ENCODE data around the gene F2R. TPM values are rescaled to one million over a fixed set of nuclear protein-coding genes. Genes with fewer than 3 reads are reported as not detected.

The F2R gene
- total and polyA plus RNA-seq, 2 of the 4 experiments (the other 2 are of a cell fraction): 85.7 to 147 TPM

DNA sequence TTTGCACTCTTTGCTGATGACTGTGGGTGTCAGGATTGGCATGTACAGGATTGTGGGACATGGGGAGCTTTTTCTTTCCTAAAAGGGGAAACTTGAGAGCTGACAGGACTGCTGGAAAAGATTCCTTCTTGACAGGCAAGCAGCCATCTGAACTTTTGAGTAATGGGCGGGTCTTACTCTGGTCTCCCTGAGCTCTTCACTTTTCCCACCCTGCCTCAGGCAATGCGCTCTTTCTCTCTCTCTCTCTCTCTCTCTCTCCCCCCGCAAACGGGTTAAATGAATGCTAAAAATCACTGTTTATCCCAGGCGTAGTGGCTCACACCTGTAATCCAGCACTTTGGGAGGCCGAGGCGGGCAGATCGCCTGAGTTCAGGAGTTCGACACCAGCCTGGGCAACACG lies 65.8 kb downstream of the F2R start:
- ChIA-PET POLR2A (ENCODE audit: unreplicated experiment) (interaction anchor here (0.6 kb wide), 1 partner anchor 66 kb away, joined by 3 read pairs; no protein-coding TSS in a partner anchor), CTCF (interaction anchor here (0.6 kb wide), 1 partner anchor 180 kb away, joined by 7 read pairs; no protein-coding TSS in a partner anchor)
- Histone ChIP-seq H3K36me3 (ENCODE audit: control insufficient read depth, insufficient read depth, low read length) (no peaks in the 10 kb centered on the region), H4K20me1 (ENCODE audit: insufficient read depth, low read length) (no peaks in the 10 kb centered on the region), H2BK20ac (ENCODE audit: low read depth, low read length) (0 out of 2 replicates have a peak overlapping the region, but pooled peaks have one; percentile 40), H2BK15ac (ENCODE audit: low read depth, low read length) (no peak overlapping the region), H3K9me3 (ENCODE audit: control insufficient read depth, insufficient read depth, low read length) (no peaks in the 10 kb centered on the region), H3K14ac (replicated peaks; ENCODE audit: low read depth, low read length) (no peak overlapping the region), H3K56ac (ENCODE audit: extremely low read depth, insufficient read depth, low read length) (no peak overlapping the region), H3K9me1 (ENCODE audit: insufficient read depth, low read length) (no peaks in the 10 kb centered on the region), H3K27ac (ENCODE audit: insufficient read depth, low read length) (no peak overlapping the region), H2AK5ac (ENCODE audit: low read depth, low read length) (no peak overlapping the region; the same call in 1 of the 2 replicates), H2AK9ac (replicated peaks; ENCODE audit: low read depth, low read length, poor library complexity) (no peak overlapping the region), H3K9ac (ENCODE audit: low read depth, low read length) (no peak overlapping the region), H3K4me1 (ENCODE audit: control insufficient read depth, insufficient read depth, low read length) (peaks cover 1% of the 10 kb centered on the region; the same call in 1 of the 2 replicates), H3K27me3 (ENCODE audit: control insufficient read depth, insufficient read depth, low read length) (no peaks in the 10 kb centered on the region), H3K4me2 (ENCODE audit: low read depth, low read length) (no peak overlapping the region), H3K4me3 (ENCODE audit: insufficient read depth, low read depth, low read length) (no peak overlapping the region), H3K18ac (ENCODE audit: low read depth, low read length) (no peak overlapping the region), H2BK5ac (ENCODE audit: low read depth, low read length, poor library complexity, severe bottlenecking) (no peak overlapping the region), H2BK120ac (ENCODE audit: low read depth, low read length) (no peak overlapping the region), H4K91ac (ENCODE audit: insufficient read depth, low read depth, low read length) (no peak overlapping the region), H3K79me1 (ENCODE audit: low read depth in 1 of 2, low read length in 2 of 2) (no peaks in the 10 kb centered on the region), H4K8ac (ENCODE audit: low read depth in 2 of 2, low read length in 2 of 2) (no peak overlapping the region), H3K23ac (ENCODE audit: low read depth, low read length) (no peak overlapping the region), H3K4ac (ENCODE audit: low read depth, low read length) (no peak overlapping the region), H4K5ac (ENCODE audit: low read depth, low read length) (no peak overlapping the region), H2AFZ (replicated peaks; ENCODE audit: low read length, poor library complexity) (no peak overlapping the region)
- no peak for TF ChIP-seq CEBPB (IDR thresholded peaks at IDR 0.05; ENCODE audit: low read depth, low read length)
- TF ChIP-seq RCOR1 (IDR thresholded peaks at IDR 0.05; ENCODE audit: insufficient replicate concordance, low read length): no peak
- TF ChIP-seq RAD21 (IDR thresholded peaks at IDR 0.05; ENCODE audit: low read length): no peak
- no peak for TF ChIP-seq NFE2L2 (IDR thresholded peaks at IDR 0.05; ENCODE audit: low read depth, low read length)
- TF ChIP-seq MXI1 (IDR thresholded peaks at IDR 0.05; ENCODE audit: borderline replicate concordance, low read depth, low read length): no peak
- TF ChIP-seq MAZ (IDR thresholded peaks at IDR 0.05; ENCODE audit: borderline replicate concordance, low read depth, low read length): no peak
- TF ChIP-seq, protein P1, sequence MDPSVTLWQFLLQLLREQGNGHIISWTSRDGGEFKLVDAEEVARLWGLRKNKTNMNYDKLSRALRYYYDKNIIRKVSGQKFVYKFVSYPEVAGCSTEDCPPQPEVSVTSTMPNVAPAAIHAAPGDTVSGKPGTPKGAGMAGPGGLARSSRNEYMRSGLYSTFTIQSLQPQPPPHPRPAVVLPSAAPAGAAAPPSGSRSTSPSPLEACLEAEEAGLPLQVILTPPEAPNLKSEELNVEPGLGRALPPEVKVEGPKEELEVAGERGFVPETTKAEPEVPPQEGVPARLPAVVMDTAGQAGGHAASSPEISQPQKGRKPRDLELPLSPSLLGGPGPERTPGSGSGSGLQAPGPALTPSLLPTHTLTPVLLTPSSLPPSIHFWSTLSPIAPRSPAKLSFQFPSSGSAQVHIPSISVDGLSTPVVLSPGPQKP (IDR thresholded peaks at IDR 0.05; ENCODE audit: borderline replicate concordance, low read depth, low read length): no peak
- TF ChIP-seq BHLHE40 (IDR thresholded peaks at IDR 0.05; ENCODE audit: low read depth, low read length): no peak
- TF ChIP-seq MAFK (IDR thresholded peaks at IDR 0.05; ENCODE audit: low read depth, low read length): no peak
- TF ChIP-seq, protein P2, sequence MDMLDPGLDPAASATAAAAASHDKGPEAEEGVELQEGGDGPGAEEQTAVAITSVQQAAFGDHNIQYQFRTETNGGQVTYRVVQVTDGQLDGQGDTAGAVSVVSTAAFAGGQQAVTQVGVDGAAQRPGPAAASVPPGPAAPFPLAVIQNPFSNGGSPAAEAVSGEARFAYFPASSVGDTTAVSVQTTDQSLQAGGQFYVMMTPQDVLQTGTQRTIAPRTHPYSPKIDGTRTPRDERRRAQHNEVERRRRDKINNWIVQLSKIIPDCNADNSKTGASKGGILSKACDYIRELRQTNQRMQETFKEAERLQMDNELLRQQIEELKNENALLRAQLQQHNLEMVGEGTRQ (IDR thresholded peaks at IDR 0.05; ENCODE audit: low read depth, low read length): no peak
- TF ChIP-seq RFX5 (IDR thresholded peaks at IDR 0.05; ENCODE audit: low read depth, low read length): no peak
- TF ChIP-seq, protein P3, sequence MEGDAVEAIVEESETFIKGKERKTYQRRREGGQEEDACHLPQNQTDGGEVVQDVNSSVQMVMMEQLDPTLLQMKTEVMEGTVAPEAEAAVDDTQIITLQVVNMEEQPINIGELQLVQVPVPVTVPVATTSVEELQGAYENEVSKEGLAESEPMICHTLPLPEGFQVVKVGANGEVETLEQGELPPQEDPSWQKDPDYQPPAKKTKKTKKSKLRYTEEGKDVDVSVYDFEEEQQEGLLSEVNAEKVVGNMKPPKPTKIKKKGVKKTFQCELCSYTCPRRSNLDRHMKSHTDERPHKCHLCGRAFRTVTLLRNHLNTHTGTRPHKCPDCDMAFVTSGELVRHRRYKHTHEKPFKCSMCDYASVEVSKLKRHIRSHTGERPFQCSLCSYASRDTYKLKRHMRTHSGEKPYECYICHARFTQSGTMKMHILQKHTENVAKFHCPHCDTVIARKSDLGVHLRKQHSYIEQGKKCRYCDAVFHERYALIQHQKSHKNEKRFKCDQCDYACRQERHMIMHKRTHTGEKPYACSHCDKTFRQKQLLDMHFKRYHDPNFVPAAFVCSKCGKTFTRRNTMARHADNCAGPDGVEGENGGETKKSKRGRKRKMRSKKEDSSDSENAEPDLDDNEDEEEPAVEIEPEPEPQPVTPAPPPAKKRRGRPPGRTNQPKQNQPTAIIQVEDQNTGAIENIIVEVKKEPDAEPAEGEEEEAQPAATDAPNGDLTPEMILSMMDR (conservative IDR thresholded peaks at IDR 0.05; ENCODE audit: low read depth, low read length): no peak
- TF ChIP-seq POLR2A (IDR thresholded peaks at IDR 0.05; ENCODE audit: low read depth, low read length): no peak
- TF ChIP-seq CHD1 (IDR thresholded peaks at IDR 0.05; ENCODE audit: low read depth, low read length): no peak
- in situ Hi-C loops (cut with MboI; ENCODE audit: low sequenced_read_pairs) (no loop called here), intact Hi-C loops (cut with micrococcal nuclease) (no loop called here), dilution Hi-C loops (cut with HindIII; ENCODE audit: low sequenced_read_pairs, unreplicated experiment) (no loop called here)
- 100% methylated on average over 1 of the region's 10 CpGs; no CpG with 5 or more reads in 1 of the 2 experiments for WGBS, 2 experiments (ENCODE audit: extremely low coverage in 2 of 2, insufficient read length in 1 of 2)
- ATAC-seq (ENCODE audit: low read depth) (no peak), DNase-seq (no peak)
- no TSS peak for BruUV-seq (replicated peaks)

Measured in IMR-90 (cell line).